H7 (cell line): Measurements from ENCODE around the gene CABYR. TPM values are rescaled to one million over a fixed set of nuclear protein-coding genes. Genes with fewer than 3 reads are reported as not detected.
A peak's percentile ranks its signal among the peaks of the same experiment; 100 is the strongest.
"Not testable (repeated sequence)": the region's sequence is repeated elsewhere in the genome, so short reads cannot be mapped to it uniquely, and the experiment has no call there.

Experiments
- DNase-seq: peaks from one replicate; pipeline ENCODE4 v3.0.0; 2012
- H3K27me3 ChIP-seq: 2 replicates; pipeline ENCODE4 v1.6.0; 2011; ENCODE audit warnings: mild to moderate bottlenecking, low read length; ENCODE audit not compliant: control insufficient read depth, insufficient read depth
- H3K36me3 ChIP-seq: replicated peaks from 2 replicates; pipeline ENCODE4 v1.5.1; 2011; ENCODE audit warnings: low read length; ENCODE audit not compliant: control insufficient read depth, insufficient read depth
- H3K4me3 ChIP-seq: 2 replicates; pipeline ENCODE4 v1.5.1; 2011; ENCODE audit warnings: low read depth, mild to moderate bottlenecking, control low read depth, low read length, moderate library complexity; ENCODE audit not compliant: insufficient read depth
- total RNA-seq: library from RNA; depleted of rRNA; stranded (reverse); fragments of >200 nt; shearing (Covaris generic); gene quantifications from 2 replicates; pipeline ENCODE4 v1.2.3, GENCODE V29; 2014

The CABYR gene
- total RNA-seq, 1 experiment from 2014 or later: 12.2 TPM

- Histone ChIP-seq H3K27me3 (no peaks in the 10 kb centered on the region), H3K36me3 (peaks cover 7% of the 10 kb centered on the region), H3K4me3 (no peak overlapping the region)
- DNase-seq: no peak
These were observed 23.2 kb upstream of the CABYR start for GRCh38 chr18:24115628-24116027.

GRCh38 chr18:24118750-24119577, 19.9 kb upstream of the CABYR start:
- Histone ChIP-seq H3K4me3 (no peak overlapping the region), H3K27me3 (no peaks in the 10 kb centered on the region), H3K36me3 (peaks cover 10% of the 10 kb centered on the region)
- peak; percentile 53 for DNase-seq

- H3K4me3 ChIP-seq: no peak overlapping the region
- H3K36me3 ChIP-seq: peaks cover 8% of the 10 kb centered on the region
- H3K27me3 ChIP-seq: no peaks in the 10 kb centered on the region
- DNase-seq: no peak
These were observed 18.2 kb upstream of the CABYR start for GRCh38 chr18:24120676-24121075.

- no peak overlapping the region for H3K4me3 ChIP-seq
- DNase-seq: no peak
- H3K27me3 ChIP-seq: no peaks in the 10 kb centered on the region
- peaks cover 8% of the 10 kb centered on the region for H3K36me3 ChIP-seq
These were observed 17.2 kb upstream of the CABYR start for GRCh38 chr18:24121625-24122024.

GRCh38 chr18:24126155-24126961, 12.5 kb upstream of the CABYR start:
- DNase-seq: no peak
- no peaks in the 10 kb centered on the region for H3K27me3 ChIP-seq
- peaks cover 14% of the 10 kb centered on the region for H3K36me3 ChIP-seq
- no peak overlapping the region for H3K4me3 ChIP-seq

GRCh38 chr18:24127735-24128134, 11.1 kb upstream of the CABYR start:
- H3K4me3 ChIP-seq: no peak overlapping the region
- no peaks in the 10 kb centered on the region for H3K27me3 ChIP-seq
- DNase-seq: no peak
- H3K36me3 ChIP-seq: peaks cover 14% of the 10 kb centered on the region

GRCh38 chr18:24128700-24129099, 10.2 kb upstream of the CABYR start:
- Histone ChIP-seq H3K27me3 (no peaks in the 10 kb centered on the region), H3K36me3 (peaks cover 16% of the 10 kb centered on the region), H3K4me3 (no peak overlapping the region)
- no peak for DNase-seq

- no peak for DNase-seq
- Histone ChIP-seq H3K4me3 (no peak overlapping the region), H3K36me3 (peaks cover 16% of the 10 kb centered on the region), H3K27me3 (no peaks in the 10 kb centered on the region)
These were observed 8.4 kb upstream of the CABYR start for GRCh38 chr18:24130494-24130893.

- Histone ChIP-seq H3K27me3 (no peaks in the 10 kb centered on the region), H3K4me3 (no peak overlapping the region), H3K36me3 (peaks cover 5% of the 10 kb centered on the region)
- no peak for DNase-seq
These were observed 1.9 kb upstream of the CABYR start for GRCh38 chr18:24136967-24137373.

GRCh38 chr18:24138409-24138788, 463 bp upstream of the CABYR start:
- Histone ChIP-seq H3K36me3 (no peaks in the 10 kb centered on the region; the same call in none of the 2 replicates), H3K4me3 (peak overlapping the region; percentile 70; the same call in 1 of the 2 replicates), H3K27me3 (no peaks in the 10 kb centered on the region)
- DNase-seq: no peak

- no peak for DNase-seq
- Histone ChIP-seq H3K4me3 (no peak overlapping the region), H3K27me3 (no peaks in the 10 kb centered on the region), H3K36me3 (no peaks in the 10 kb centered on the region; the same call in none of the 2 replicates)
These were observed 1.8 kb downstream of the CABYR start for GRCh38 chr18:24140697-24141096.

- Histone ChIP-seq H3K4me3 (no peak overlapping the region), H3K36me3 (no peaks in the 10 kb centered on the region; the same call in none of the 2 replicates), H3K27me3 (no peaks in the 10 kb centered on the region)
- no peak for DNase-seq
These were observed 3.5 kb downstream of the CABYR start for GRCh38 chr18:24142376-24142775.

GRCh38 chr18:24149591-24149990, 10.7 kb downstream of the CABYR start:
- DNase-seq, H3K36me3 ChIP-seq, H3K4me3 ChIP-seq, H3K27me3 ChIP-seq: not testable (repeated sequence)

GRCh38 chr18:24153397-24153796, 14.5 kb downstream of the CABYR start:
- H3K4me3 ChIP-seq: no peak overlapping the region
- H3K27me3 ChIP-seq: no peaks in the 10 kb centered on the region
- H3K36me3 ChIP-seq: peaks cover 11% of the 10 kb centered on the region
- DNase-seq: no peak

- Histone ChIP-seq H3K36me3 (peaks cover 16% of the 10 kb centered on the region), H3K27me3 (no peaks in the 10 kb centered on the region), H3K4me3 (no peak overlapping the region)
- no peak for DNase-seq
These were observed 19.0 kb downstream of the CABYR start for GRCh38 chr18:24157855-24158254.
